ENCODE data around the gene GMDS.

Gene GMDS

DNA sequence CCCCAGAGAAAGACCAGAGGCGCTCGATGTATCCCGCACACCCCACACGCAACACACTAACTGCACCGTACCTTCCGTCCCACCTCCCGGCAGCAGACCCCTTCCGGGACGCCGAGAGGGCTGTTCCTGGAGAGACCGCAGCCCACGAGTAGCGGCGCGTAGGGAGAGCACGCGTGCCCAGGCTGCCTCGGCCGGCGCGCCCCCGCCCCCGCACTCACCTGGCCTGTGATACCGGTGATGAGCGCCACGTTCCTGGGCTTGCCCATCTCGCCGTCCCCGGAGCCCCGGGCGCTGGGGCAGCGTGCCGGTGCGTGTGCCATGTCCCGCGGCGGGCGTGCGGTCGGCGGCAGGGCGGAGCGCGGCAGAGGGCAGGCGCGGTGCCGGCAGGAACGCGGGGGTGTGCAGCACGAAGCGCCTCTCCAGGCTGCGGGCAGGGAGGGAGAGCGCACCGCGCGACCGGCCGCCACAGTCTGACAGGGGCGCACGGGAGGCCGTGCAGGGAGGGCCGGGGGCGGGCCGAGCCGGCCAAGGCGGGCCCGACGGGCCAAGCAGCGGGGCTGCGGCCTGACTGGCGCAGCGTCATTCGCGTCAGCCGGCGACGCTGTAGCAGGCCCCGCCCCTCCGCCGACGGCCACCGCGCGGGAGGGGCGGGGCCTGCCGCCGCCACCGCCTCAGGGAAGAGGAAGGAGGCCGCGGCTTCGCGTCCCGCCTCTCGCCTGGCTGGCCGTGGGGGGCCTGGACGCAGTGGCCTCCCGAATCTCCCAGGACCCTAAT is at the start of gene GMDS:
Gene GMDS (minus strand): TSS at position 503 of the 774 bp plus-strand sequence.
- H3K4me3 ChIP-seq (replicated peaks in 1 of 2; ENCODE audit: low read depth in 2 of 2, low read length in 2 of 2) = peak within 1 kb of the TSS; percentile 93 to 95
- TF ChIP-seq, protein P1, sequence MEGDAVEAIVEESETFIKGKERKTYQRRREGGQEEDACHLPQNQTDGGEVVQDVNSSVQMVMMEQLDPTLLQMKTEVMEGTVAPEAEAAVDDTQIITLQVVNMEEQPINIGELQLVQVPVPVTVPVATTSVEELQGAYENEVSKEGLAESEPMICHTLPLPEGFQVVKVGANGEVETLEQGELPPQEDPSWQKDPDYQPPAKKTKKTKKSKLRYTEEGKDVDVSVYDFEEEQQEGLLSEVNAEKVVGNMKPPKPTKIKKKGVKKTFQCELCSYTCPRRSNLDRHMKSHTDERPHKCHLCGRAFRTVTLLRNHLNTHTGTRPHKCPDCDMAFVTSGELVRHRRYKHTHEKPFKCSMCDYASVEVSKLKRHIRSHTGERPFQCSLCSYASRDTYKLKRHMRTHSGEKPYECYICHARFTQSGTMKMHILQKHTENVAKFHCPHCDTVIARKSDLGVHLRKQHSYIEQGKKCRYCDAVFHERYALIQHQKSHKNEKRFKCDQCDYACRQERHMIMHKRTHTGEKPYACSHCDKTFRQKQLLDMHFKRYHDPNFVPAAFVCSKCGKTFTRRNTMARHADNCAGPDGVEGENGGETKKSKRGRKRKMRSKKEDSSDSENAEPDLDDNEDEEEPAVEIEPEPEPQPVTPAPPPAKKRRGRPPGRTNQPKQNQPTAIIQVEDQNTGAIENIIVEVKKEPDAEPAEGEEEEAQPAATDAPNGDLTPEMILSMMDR (IDR thresholded peaks at IDR 0.05; ENCODE audit: low read depth, low read length) = no peak
- DNase-seq (ENCODE audit: low read depth in 2 of 2) = peak; percentile 83 to 93

GRCh38 chr6:2285510-2285909 is 40.1 kb upstream of the GMDS start:
- TF ChIP-seq, protein P1 (IDR thresholded peaks at IDR 0.05; ENCODE audit: low read depth, low read length) = no peak
- no peak overlapping the region for H3K4me3 ChIP-seq (replicated peaks in 1 of 2; ENCODE audit: low read depth in 2 of 2, low read length in 2 of 2)
- DNase-seq (ENCODE audit: low read depth in 2 of 2) = no peak

- TF ChIP-seq, protein P1 (IDR thresholded peaks at IDR 0.05; ENCODE audit: low read depth, low read length) = no peak
- DNase-seq (ENCODE audit: low read depth in 2 of 2) = no peak
- no peak overlapping the region for H3K4me3 ChIP-seq (replicated peaks in 1 of 2; ENCODE audit: low read depth in 2 of 2, low read length in 2 of 2)
Measured at GRCh38 chr6:2275892-2276242, 30.5 kb upstream of the GMDS start.

GRCh38 chr6:2274981-2275891 is 29.8 kb upstream of the GMDS start:
- H3K4me3 ChIP-seq (replicated peaks in 1 of 2; ENCODE audit: low read depth in 2 of 2, low read length in 2 of 2) = no peak overlapping the region
- peak; percentile 15 to 44 for DNase-seq (ENCODE audit: low read depth in 2 of 2)
- TF ChIP-seq, protein P1 (IDR thresholded peaks at IDR 0.05; ENCODE audit: low read depth, low read length) = no peak

DNA sequence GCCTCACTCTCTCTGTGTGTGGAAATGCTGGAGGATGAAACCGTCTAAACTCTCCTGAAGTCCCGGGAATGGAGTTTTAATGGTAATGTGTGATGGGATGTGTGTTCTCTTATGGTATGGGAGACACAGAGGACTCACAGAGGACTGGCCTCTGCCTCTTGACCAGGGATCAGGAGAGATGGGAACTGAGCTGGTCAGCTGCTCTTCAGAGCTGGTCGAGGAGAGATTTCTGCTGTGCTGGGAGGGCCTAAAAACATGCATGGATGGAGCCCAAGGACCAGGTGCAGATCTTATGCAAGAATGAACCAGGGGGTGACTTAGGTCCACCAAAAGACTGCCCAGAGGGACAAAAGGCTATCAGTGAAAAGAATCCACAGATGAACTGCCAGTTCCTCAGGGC is 27.3 kb upstream of the GMDS start:
- TF ChIP-seq, protein P1 (IDR thresholded peaks at IDR 0.05; ENCODE audit: low read depth, low read length) = no peak
- no peak for DNase-seq (ENCODE audit: low read depth in 2 of 2)
- no peak overlapping the region for H3K4me3 ChIP-seq (replicated peaks in 1 of 2; ENCODE audit: low read depth in 2 of 2, low read length in 2 of 2)

- no peak for DNase-seq (ENCODE audit: low read depth in 2 of 2)
- no peak overlapping the region for H3K4me3 ChIP-seq (replicated peaks in 1 of 2; ENCODE audit: low read depth in 2 of 2, low read length in 2 of 2)
- TF ChIP-seq, protein P1 (IDR thresholded peaks at IDR 0.05; ENCODE audit: low read depth, low read length) = no peak
Measured at GRCh38 chr6:2270054-2270453, 24.6 kb upstream of the GMDS start.
